Measurements from ENCODE around the gene QKI. TPM values are rescaled to one million over a fixed set of nuclear protein-coding genes. Genes with fewer than 3 reads are reported as not detected.

QKI gene
- total RNA-seq, 1 experiment from 2014 or later: 50.8 TPM

DNA sequence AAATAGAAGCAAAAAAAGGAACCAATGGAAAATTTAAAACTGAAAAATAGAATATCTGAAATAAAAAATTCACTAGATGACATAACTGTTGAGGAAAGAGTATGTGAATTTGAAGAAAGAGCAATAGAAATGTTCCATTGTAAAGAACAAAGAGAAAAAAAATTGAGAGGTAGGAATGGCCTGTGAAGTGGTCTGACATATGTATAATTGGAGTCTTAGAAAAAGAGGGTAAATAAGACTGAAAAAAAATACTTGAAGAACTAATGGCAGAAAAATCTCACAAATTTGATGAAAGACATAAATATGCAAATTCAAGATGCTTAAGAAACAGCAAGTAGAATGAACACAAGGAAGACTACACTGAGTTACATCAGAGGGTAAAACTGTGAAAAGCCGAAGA is 93.4 kb downstream of the QKI start:
- Histone ChIP-seq H3K9me2 (ENCODE audit: insufficient read depth) (no peaks in the 10 kb centered on the region), H3K9me3 (ENCODE audit: insufficient read depth, low read depth) (peaks cover 23% of the 10 kb centered on the region), H3K27ac (no peak overlapping the region), H3F3A (ENCODE audit: insufficient read depth, low read depth) (peaks cover 5% of the 10 kb centered on the region; the same call in 1 of the 2 replicates), H3K79me2 (ENCODE audit: low read depth) (peaks cover 75% of the 10 kb centered on the region), H4K20me1 (ENCODE audit: insufficient read depth) (peaks cover 16% of the 10 kb centered on the region), H3K4me1 (replicated peaks; ENCODE audit: insufficient read depth) (no peaks in the 10 kb centered on the region), H3K36me3 (ENCODE audit: low read depth) (peaks cover 26% of the 10 kb centered on the region; the same call in 1 of the 2 replicates), H2AFZ (no peak overlapping the region), H3K4me2 (no peak overlapping the region), H3K27me3 (ENCODE audit: insufficient read depth, low read depth) (no peaks in the 10 kb centered on the region), H3K4me3 (no peak overlapping the region)
- no TSS peak for BruUV-seq (replicated peaks)
- ChIA-PET CTCF (no interaction called here), POLR2A (ENCODE audit: unreplicated experiment) (no interaction called here)
- DNase-seq: no peak
- intact Hi-C loops (cut with micrococcal nuclease; ENCODE audit: unreplicated experiment): no loop called here
- TF ChIP-seq EZH2 (IDR thresholded peaks at IDR 0.05; ENCODE audit: low read depth) (no peak), CTCF (conservative IDR thresholded peaks at IDR 0.05) (no peak)

DNA sequence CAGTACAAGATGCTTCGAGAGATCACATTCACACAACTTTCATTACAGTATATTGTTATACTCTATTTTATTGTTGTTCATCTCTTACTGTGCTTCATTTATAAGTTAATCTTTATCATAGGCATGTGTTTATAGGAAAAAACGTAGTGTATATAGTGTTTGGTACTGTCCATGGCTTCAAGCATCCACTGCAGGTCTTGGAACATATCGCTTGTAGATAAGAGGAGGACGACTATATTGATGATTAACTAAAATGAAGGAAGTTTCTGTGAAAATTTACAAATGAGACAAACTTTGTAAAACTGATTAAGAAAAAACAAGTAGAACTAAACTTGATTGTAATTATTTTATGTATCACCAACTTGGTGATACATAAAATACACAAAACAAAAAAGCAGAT is 98.5 kb downstream of the QKI start:
- Histone ChIP-seq H4K20me1 (ENCODE audit: insufficient read depth) (peaks cover 35% of the 10 kb centered on the region), H3K9me3 (ENCODE audit: insufficient read depth, low read depth) (peaks cover 2% of the 10 kb centered on the region; the same call in 1 of the 2 replicates), H3K27me3 (ENCODE audit: insufficient read depth, low read depth) (no peaks in the 10 kb centered on the region), H3K27ac (peak overlapping the region; percentile 27; the same call in 1 of the 2 replicates), H3F3A (ENCODE audit: insufficient read depth, low read depth) (peaks cover 8% of the 10 kb centered on the region; the same call in 1 of the 2 replicates), H3K36me3 (ENCODE audit: low read depth) (peaks cover 2% of the 10 kb centered on the region; the same call in 1 of the 2 replicates), H3K4me1 (replicated peaks; ENCODE audit: insufficient read depth) (no peaks in the 10 kb centered on the region), H3K4me3 (no peak overlapping the region), H3K4me2 (no peak overlapping the region), H3K79me2 (ENCODE audit: low read depth) (peaks cover 71% of the 10 kb centered on the region), H2AFZ (no peak overlapping the region), H3K9me2 (ENCODE audit: insufficient read depth) (no peaks in the 10 kb centered on the region)
- POLR2A ChIA-PET (ENCODE audit: unreplicated experiment): no interaction called here
- CTCF ChIA-PET: no interaction called here
- no peak for TF ChIP-seq EZH2 (IDR thresholded peaks at IDR 0.05; ENCODE audit: low read depth)
- no peak for TF ChIP-seq CTCF (conservative IDR thresholded peaks at IDR 0.05)
- no TSS peak for BruUV-seq (replicated peaks)
- no peak for DNase-seq
- intact Hi-C loops (cut with micrococcal nuclease; ENCODE audit: unreplicated experiment): no loop called here

GRCh38 chr6:163513570-163514166 is 99.2 kb downstream of the QKI start:
- no peaks in the 10 kb centered on the region for H3K36me3 ChIP-seq (ENCODE audit: low read depth)
- intact Hi-C loops (cut with micrococcal nuclease; ENCODE audit: unreplicated experiment): no loop called here
- peaks cover 8% of the 10 kb centered on the region; the same call in 1 of the 2 replicates for H3F3A ChIP-seq (ENCODE audit: insufficient read depth, low read depth)
- no TSS peak for BruUV-seq (replicated peaks)
- H3K9me2 ChIP-seq (ENCODE audit: insufficient read depth): no peaks in the 10 kb centered on the region
- TF ChIP-seq EZH2 (IDR thresholded peaks at IDR 0.05; ENCODE audit: low read depth) (no peak), CTCF (conservative IDR thresholded peaks at IDR 0.05) (no peak)
- CTCF ChIA-PET: no interaction called here
- H3K9me3 ChIP-seq (ENCODE audit: insufficient read depth, low read depth): no peaks in the 10 kb centered on the region
- POLR2A ChIA-PET (ENCODE audit: unreplicated experiment): no interaction called here
- no peak for DNase-seq
- no peak overlapping the region for H3K4me2 ChIP-seq
- H3K79me2 ChIP-seq (ENCODE audit: low read depth): peaks cover 74% of the 10 kb centered on the region
- H3K27ac ChIP-seq: peak overlapping the region; percentile 27; the same call in 1 of the 2 replicates
- no peaks in the 10 kb centered on the region for H3K4me1 ChIP-seq (replicated peaks; ENCODE audit: insufficient read depth)
- H3K4me3 ChIP-seq: no peak overlapping the region
- no peaks in the 10 kb centered on the region for H3K27me3 ChIP-seq (ENCODE audit: insufficient read depth, low read depth)
- peaks cover 39% of the 10 kb centered on the region for H4K20me1 ChIP-seq (ENCODE audit: insufficient read depth)
- H2AFZ ChIP-seq: no peak overlapping the region

Data from PC-9 (cell line).